Thyroid gland (tissue), 4 donors: ENCODE data around the gene PSTPIP1. TPM values are rescaled to one million over a fixed set of nuclear protein-coding genes. Genes with fewer than 3 reads are reported as not detected.

Experiments
- DNase-seq, 2 donors: peaks; one replicate each; pipeline ENCODE4 v3.0.0-alpha.2; 2019
- H3K27ac ChIP-seq, 3 donors: fragments of 200-600 bp; sonication (generic); 1 replicate in 2 of 3; 2 replicates in 1 of 3; pipeline ENCODE4 v1.5.1; 2016 to 2019; ENCODE audit warnings: mild to moderate bottlenecking in 1 of 3, moderate library complexity in 1 of 3
- H3K27me3 ChIP-seq: fragments of 200-600 bp; sonication (generic); one replicate; pipeline ENCODE4 v1.5.1; 2019
- H3K36me3 ChIP-seq, 2 donors: fragments of 200-600 bp; sonication (generic); one replicate each; pipeline ENCODE4 v1.5.1; 2016 to 2019
- H3K4me1 ChIP-seq, 2 donors: fragments of 200-600 bp; sonication (generic); one replicate each; pipeline ENCODE4 v1.5.1; 2017 to 2019
- H3K4me3 ChIP-seq, 3 donors: fragments of 200-600 bp; sonication (generic); replicated peaks in 1 of 3; 1 replicate in 2 of 3; 2 replicates in 1 of 3; pipeline ENCODE4 v1.5.1; 2016; ENCODE audit warnings: mild to moderate bottlenecking in 1 of 3
- H3K9me3 ChIP-seq: fragments of 200-600 bp; sonication (generic); one replicate; pipeline ENCODE4 v1.5.1; 2017
- CTCF ChIP-seq, 6 experiments: fragments of 200-600 bp in 3 of 6; fragments of 450-650 bp in 3 of 6; sonication (generic) in 3 of 6; IDR thresholded peaks; one replicate each; pipeline ENCODE4 v1.5.1; 2016 to 2019; ENCODE audit warnings: antibody characterized with exemption in 6 of 6, mild to moderate bottlenecking in 2 of 6, inconsistent platforms in 1 of 6, moderate library complexity in 1 of 6
- POLR2A ChIP-seq, 2 donors: fragments of 450-650 bp; IDR thresholded peaks; one replicate each; pipeline ENCODE4 v1.6.1; 2017; ENCODE audit warnings: antibody characterized with exemption in 2 of 2, mild to moderate bottlenecking in 2 of 2, moderate library complexity in 1 of 2
- WGBS, 2 donors: methylation state at CpG; one replicate each; pipeline ENCODE4 v1.1.5; 2017; 5-methylcytosine and 5-hydroxymethylcytosine counted together
- intact Hi-C: fragments of 100-400 bp; cut with DNase I; formaldehyde crosslinking; loops from one replicate; pipeline ENCODE4 v1.15.1; 2023
- total RNA-seq, 4 donors: library from RNA; depleted of rRNA; stranded (reverse); fragments of >200 nt; gene quantifications; one replicate each; pipeline ENCODE4 v1.2.3, GENCODE V29; 2016

Gene PSTPIP1
- total RNA-seq, 4 donors from 2014 or later = 1.4 to 6.9 (median 3.7) TPM

- no peak overlapping the region for H3K27ac ChIP-seq
- no peak for TF ChIP-seq CTCF (IDR thresholded peaks at IDR 0.05)
- 89 to 94% methylated on average over 9 of the region's 9 CpGs for WGBS, 2 donors
Measured at GRCh38 chr15:76991741-76992645, 2.9 kb upstream of the PSTPIP1 start.

GRCh38 chr15:76993114-76993725, 1.7 kb upstream of the PSTPIP1 start:
- intact Hi-C loops = no loop called here
- TF ChIP-seq CTCF (IDR thresholded peaks at IDR 0.05) = no peak
- no peak for TF ChIP-seq POLR2A (IDR thresholded peaks at IDR 0.05)
- Histone ChIP-seq H3K36me3 (no peaks in the 10 kb centered on the region), H3K4me3 (no peak overlapping the region), H3K4me1 (no peaks in the 10 kb centered on the region), H3K9me3 (no peaks in the 10 kb centered on the region), H3K27me3 (no peaks in the 10 kb centered on the region), H3K27ac (no peak overlapping the region)
- no peak for DNase-seq
- WGBS, 2 donors = 88 to 92% methylated on average over 6 of the region's 6 CpGs

More at GRCh38 chr15:76991741-76992645, 2.9 kb upstream of the PSTPIP1 start:
- Histone ChIP-seq H3K9me3 (no peaks in the 10 kb centered on the region), H3K27me3 (no peaks in the 10 kb centered on the region), H3K36me3 (no peaks in the 10 kb centered on the region), H3K4me1 (no peaks in the 10 kb centered on the region), H3K4me3 (no peak overlapping the region)
- intact Hi-C loops = no loop called here
- DNase-seq = no peak

- H3K36me3 ChIP-seq = no peaks in the 10 kb centered on the region
- H3K27ac ChIP-seq = no peak overlapping the region
- H3K4me3 ChIP-seq = no peak overlapping the region
- H3K9me3 ChIP-seq = no peaks in the 10 kb centered on the region
- intact Hi-C loops = no loop called here
- TF ChIP-seq CTCF (IDR thresholded peaks at IDR 0.05) (no peak), POLR2A (IDR thresholded peaks at IDR 0.05) (no peak)
- no peaks in the 10 kb centered on the region for H3K4me1 ChIP-seq
- H3K27me3 ChIP-seq = no peaks in the 10 kb centered on the region
- 89 to 97% methylated on average over 8 of the region's 8 CpGs for WGBS, 2 donors
- DNase-seq = no peak
Measured at GRCh38 chr15:76994001-76994400, 925 bp upstream of the PSTPIP1 start.

GRCh38 chr15:76994496-76994895, 430 bp upstream of the PSTPIP1 start:
- no peak for DNase-seq
- Histone ChIP-seq H3K27ac (no peak overlapping the region), H3K4me3 (no peak overlapping the region), H3K4me1 (no peaks in the 10 kb centered on the region), H3K9me3 (no peaks in the 10 kb centered on the region), H3K27me3 (no peaks in the 10 kb centered on the region), H3K36me3 (no peaks in the 10 kb centered on the region)
- intact Hi-C loops = no loop called here
- TF ChIP-seq POLR2A (IDR thresholded peaks at IDR 0.05) (no peak), CTCF (IDR thresholded peaks at IDR 0.05) (no peak)
- 95% methylated on average over 6 of the region's 6 CpGs for WGBS, 2 donors

- DNase-seq = no peak
- no peak overlapping the region for H3K27ac ChIP-seq
- TF ChIP-seq CTCF (IDR thresholded peaks at IDR 0.05) (no peak), POLR2A (IDR thresholded peaks at IDR 0.05) (no peak)
- H3K36me3 ChIP-seq = no peaks in the 10 kb centered on the region
- intact Hi-C loops = no loop called here
- no peaks in the 10 kb centered on the region for H3K4me1 ChIP-seq
- H3K4me3 ChIP-seq = no peak overlapping the region
- H3K27me3 ChIP-seq = no peaks in the 10 kb centered on the region
- H3K9me3 ChIP-seq = no peaks in the 10 kb centered on the region
- WGBS, 2 donors = 57 to 66% methylated on average over 8 to 9 of the region's 9 CpGs
Measured at GRCh38 chr15:76996076-76996525, 1.2 kb downstream of the PSTPIP1 start.
